Transverse colon (tissue), 4 donors: Measurements from ENCODE around the gene SDC3. TPM values are rescaled to one million over a fixed set of nuclear protein-coding genes. Genes with fewer than 3 reads are reported as not detected.
A peak's percentile ranks its signal among the peaks of the same experiment; 100 is the strongest.

Experiments
- DNase-seq: peaks from one replicate; pipeline ENCODE4 v3.0.0-alpha.2; 2019
- H3K27ac ChIP-seq, 4 donors: fragments of 200-600 bp; sonication (generic); 2 replicates each; pipeline ENCODE4 v1.5.1; 2016 to 2018; ENCODE audit warnings: inconsistent platforms in 4 of 4
- H3K27me3 ChIP-seq: fragments of 200-600 bp; sonication (generic); 2 replicates; pipeline ENCODE4 v1.5.1; 2017; ENCODE audit warnings: inconsistent platforms
- H3K36me3 ChIP-seq, 4 donors: fragments of 200-600 bp; sonication (generic); 2 replicates each; pipeline ENCODE4 v1.5.1; 2017 to 2019; ENCODE audit warnings: inconsistent platforms in 4 of 4
- H3K4me1 ChIP-seq, 4 donors: fragments of 200-600 bp; sonication (generic); 2 replicates each; pipeline ENCODE4 v1.5.1; 2017 to 2020; ENCODE audit warnings: inconsistent platforms in 4 of 4
- H3K4me3 ChIP-seq, 4 donors: fragments of 200-600 bp; sonication (generic); 1 replicate in 1 of 4; 2 replicates in 3 of 4; pipeline versions ENCODE4 v1.5.1 to v1.6.1; 2017 to 2019; ENCODE audit warnings: inconsistent platforms in 4 of 4
- H3K9me3 ChIP-seq, 2 donors: fragments of 200-600 bp; sonication (generic); 2 replicates each; pipeline ENCODE4 v1.5.1; 2017 to 2019; ENCODE audit warnings: inconsistent platforms in 2 of 2
- EP300 ChIP-seq: sonication (generic); formaldehyde crosslinking; IDR thresholded peaks from one replicate; pipeline ENCODE4 v1.6.1; 2017; ENCODE audit warnings: antibody characterized with exemption, low read depth
- POLR2A ChIP-seq: fragments of 450-650 bp; IDR thresholded peaks from one replicate; pipeline ENCODE4 v1.6.1; 2016; ENCODE audit warnings: antibody characterized with exemption, mild to moderate bottlenecking, moderate library complexity
- POLR2AphosphoS5 ChIP-seq, 3 donors: sonication (generic); formaldehyde crosslinking; IDR thresholded peaks; one replicate each; pipeline ENCODE4 v1.6.1; 2016; ENCODE audit warnings: antibody characterized with exemption in 3 of 3
- WGBS, 2 donors: methylation state at CpG; one replicate each; pipeline ENCODE4 v1.1.5; 2018; ENCODE audit warnings: low coverage in 1 of 2; 5-methylcytosine and 5-hydroxymethylcytosine counted together
- in situ Hi-C, 4 donors: fragments of 200-750 bp; cut with MboI; loops; one replicate each; pipeline versions ENCODE4 v1.15.0 to v1.15.1; 2017; ENCODE audit warnings: low sequenced_read_pairs in 3 of 4, low pct_ligation_motif_present in 1 of 4, low pct_unique_long_range_greater_than_20kb in 1 of 4
- intact Hi-C: fragments of 100-400 bp; cut with DNase I; formaldehyde crosslinking; loops from one replicate; pipeline ENCODE4 v1.15.1; 2023; ENCODE audit warnings: low total_unique reads
- total RNA-seq, 4 donors: library from RNA; depleted of rRNA; stranded (reverse); fragments of >200 nt; gene quantifications; one replicate each; pipeline ENCODE4 v1.1.0, GENCODE V29; 2016
- TF ChIP-seq, protein P1 (sequence below), 5 experiments: fragments of 200-600 bp in 3 of 5; fragments of 450-650 bp in 2 of 5; sonication (generic) in 3 of 5; IDR thresholded peaks; 1 replicate in 2 of 5; 2 replicates in 3 of 5; pipeline ENCODE4 v1.5.1; 2016 to 2017; ENCODE audit warnings: antibody characterized with exemption in 5 of 5, inconsistent platforms in 3 of 5, mild to moderate bottlenecking in 2 of 5, moderate library complexity in 1 of 5

SDC3 gene
- total RNA-seq, 4 donors from 2014 or later = 7.9 to 35.4 (median 10.1) TPM

DNA sequence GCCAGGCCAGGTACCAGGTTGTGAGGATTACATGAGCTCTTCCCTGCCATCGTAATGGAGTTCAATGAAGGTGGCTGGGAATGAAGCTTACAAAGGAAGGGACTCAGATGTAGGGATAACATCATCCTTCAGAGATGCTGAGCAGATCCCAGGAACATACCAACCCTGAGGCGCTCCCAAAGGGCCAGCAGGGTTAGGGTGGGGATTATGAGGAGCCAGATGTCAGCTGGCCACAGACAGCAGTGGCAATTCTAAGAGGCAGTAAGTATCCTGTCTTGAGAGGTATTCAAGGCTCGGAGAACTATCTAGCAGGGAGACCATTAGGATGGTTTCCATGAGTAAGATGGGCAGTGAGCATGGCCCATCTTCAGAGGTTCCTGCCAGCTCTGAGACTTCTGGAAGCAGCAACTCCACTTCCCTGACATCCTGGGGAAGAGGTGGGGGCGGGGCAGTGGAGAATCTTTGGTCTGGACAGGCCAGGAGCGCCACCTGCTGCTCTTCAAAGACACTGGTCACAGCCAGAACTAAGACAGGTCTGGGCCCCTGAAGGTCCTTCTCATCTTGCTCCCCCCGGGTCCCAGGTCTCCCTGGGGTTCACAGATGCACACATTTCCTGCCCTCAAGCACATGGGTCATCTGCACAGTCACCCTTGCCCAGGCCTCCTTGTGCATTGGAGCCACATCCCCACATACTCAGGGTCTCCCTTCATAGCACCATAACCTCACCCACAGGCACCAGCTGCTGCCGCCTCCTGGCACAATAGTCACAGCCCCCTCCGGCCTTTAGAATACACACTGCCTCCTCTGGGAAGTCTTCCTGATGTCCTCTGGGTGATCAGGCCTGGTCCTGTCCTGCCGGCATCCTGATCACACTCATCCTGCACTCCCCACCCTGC, 2.7 kb upstream of the SDC3 start:
- no peaks in the 10 kb centered on the region for H3K9me3 ChIP-seq
- peak overlapping the region in 3 of 4 donors; percentile 26 to 58 (median 27) for H3K27ac ChIP-seq
- DNase-seq = peak; percentile 90
- no peaks in the 10 kb centered on the region for H3K36me3 ChIP-seq
- peaks cover 5% of the 10 kb centered on the region for H3K27me3 ChIP-seq
- peaks cover 9 to 33% (median 19%) of the 10 kb centered on the region in 4 donors for H3K4me1 ChIP-seq
- H3K4me3 ChIP-seq = no peak overlapping the region
- intact Hi-C loops (loop anchor here (1.0 to 5.0 kb wide), 2 partner anchors 109 to 129 kb away; no protein-coding TSS in a partner anchor), in situ Hi-C loops (loop anchor here (5.0 to 10.0 kb wide), 4 partner anchors 109 to 197 kb away; partner anchors contain the start of gene MATN1 (in 1 of the 4))
- TF ChIP-seq EP300 = no peak
- TF ChIP-seq, protein P1, sequence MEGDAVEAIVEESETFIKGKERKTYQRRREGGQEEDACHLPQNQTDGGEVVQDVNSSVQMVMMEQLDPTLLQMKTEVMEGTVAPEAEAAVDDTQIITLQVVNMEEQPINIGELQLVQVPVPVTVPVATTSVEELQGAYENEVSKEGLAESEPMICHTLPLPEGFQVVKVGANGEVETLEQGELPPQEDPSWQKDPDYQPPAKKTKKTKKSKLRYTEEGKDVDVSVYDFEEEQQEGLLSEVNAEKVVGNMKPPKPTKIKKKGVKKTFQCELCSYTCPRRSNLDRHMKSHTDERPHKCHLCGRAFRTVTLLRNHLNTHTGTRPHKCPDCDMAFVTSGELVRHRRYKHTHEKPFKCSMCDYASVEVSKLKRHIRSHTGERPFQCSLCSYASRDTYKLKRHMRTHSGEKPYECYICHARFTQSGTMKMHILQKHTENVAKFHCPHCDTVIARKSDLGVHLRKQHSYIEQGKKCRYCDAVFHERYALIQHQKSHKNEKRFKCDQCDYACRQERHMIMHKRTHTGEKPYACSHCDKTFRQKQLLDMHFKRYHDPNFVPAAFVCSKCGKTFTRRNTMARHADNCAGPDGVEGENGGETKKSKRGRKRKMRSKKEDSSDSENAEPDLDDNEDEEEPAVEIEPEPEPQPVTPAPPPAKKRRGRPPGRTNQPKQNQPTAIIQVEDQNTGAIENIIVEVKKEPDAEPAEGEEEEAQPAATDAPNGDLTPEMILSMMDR (IDR thresholded peaks at IDR 0.05) = peak; percentile 81 to 93 (median 84)
- WGBS, 2 donors = 39% methylated on average over 9 of the region's 9 CpGs; no CpG with 5 or more reads in 1 of the 2 donors

DNA sequence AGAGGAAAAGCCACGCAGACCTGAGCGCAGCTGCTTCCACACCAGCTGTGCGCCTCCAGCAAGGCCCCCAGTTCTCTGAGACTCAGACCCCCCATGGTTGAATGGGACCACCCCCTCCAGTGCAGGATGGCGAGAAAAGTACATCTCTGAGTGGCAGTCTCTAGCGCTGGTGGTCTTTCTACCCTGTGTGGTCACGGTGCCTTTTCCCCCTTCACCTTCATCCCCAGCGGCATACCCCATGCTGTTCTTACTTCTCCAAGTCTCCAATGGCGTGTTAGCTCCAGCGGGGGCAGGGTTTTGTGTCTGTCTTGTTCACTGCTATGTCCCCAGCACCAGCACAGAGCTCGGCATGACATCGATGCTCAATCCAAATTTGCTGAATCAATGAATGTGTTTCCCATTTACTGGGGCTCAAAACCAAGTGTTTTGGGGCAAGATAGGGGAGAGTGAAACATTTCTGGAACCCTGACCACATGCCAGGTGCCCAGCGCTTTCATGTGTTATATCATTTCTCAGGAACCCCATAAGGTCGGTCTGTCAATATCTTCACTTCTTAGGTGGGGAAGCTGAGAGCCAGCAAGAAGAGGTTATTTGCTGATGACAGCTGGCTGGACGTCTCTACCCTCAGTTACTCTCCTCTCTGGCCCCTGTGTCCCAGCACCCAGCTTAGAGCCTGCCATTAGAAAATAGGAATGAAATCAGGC, 959 bp upstream of the SDC3 start:
- Histone ChIP-seq H3K36me3 (no peaks in the 10 kb centered on the region), H3K4me1 (peaks cover 9 to 39% (median 22%) of the 10 kb centered on the region in 4 donors), H3K4me3 (peak overlapping the region in 2 of 4 donors; percentile 45 to 58), H3K27me3 (peaks cover 5% of the 10 kb centered on the region), H3K9me3 (no peaks in the 10 kb centered on the region), H3K27ac (peak overlapping the region; percentile 71 to 81 (median 75))
- in situ Hi-C loops (loop anchor here (5.0 to 10.0 kb wide), 4 partner anchors 107 to 195 kb away; partner anchors contain the start of gene MATN1 (in 1 of the 4)), intact Hi-C loops (loop anchor here (5.0 kb wide), 1 partner anchor 127 kb away; no protein-coding TSS in a partner anchor)
- 34 to 61% methylated on average over 4 to 14 of the region's 14 CpGs for WGBS, 2 donors
- no peak for TF ChIP-seq EP300
- no peak for TF ChIP-seq POLR2A
- TF ChIP-seq, protein P1 (IDR thresholded peaks at IDR 0.05) = no peak
- no peak for TF ChIP-seq POLR2AphosphoS5 (IDR thresholded peaks at IDR 0.05)
- DNase-seq = peak; percentile 20

DNA sequence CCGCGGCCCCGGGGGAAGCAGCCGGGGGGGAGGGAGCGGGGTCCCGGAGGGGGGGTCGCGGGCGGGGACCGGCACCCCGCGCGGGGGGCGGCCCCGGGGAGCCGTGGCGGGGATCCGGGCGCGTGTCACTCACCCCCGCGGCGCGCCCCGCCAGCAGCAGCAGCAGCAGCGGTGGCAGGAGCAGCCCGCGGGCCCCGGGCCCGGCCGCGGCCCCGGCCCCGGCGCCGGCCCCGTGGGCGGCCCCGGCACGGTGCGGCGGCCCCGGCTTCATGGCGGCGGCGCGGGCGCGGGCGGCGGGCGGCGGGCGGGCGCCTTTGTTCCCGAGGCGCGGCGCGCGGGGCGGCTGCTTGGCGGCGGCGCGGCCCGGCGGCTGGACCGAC, 252 bp downstream of the SDC3 start:
- Histone ChIP-seq H3K36me3 (no peaks in the 10 kb centered on the region), H3K27me3 (peaks cover 5% of the 10 kb centered on the region), H3K9me3 (no peaks in the 10 kb centered on the region), H3K4me3 (peak overlapping the region; percentile 30 to 53 (median 46)), H3K4me1 (peaks cover 9 to 44% (median 24%) of the 10 kb centered on the region in 4 donors), H3K27ac (peak overlapping the region; percentile 63 to 85 (median 76))
- intact Hi-C loops (no loop called here), in situ Hi-C loops (no loop called here)
- no peak for TF ChIP-seq POLR2A
- no peak for TF ChIP-seq POLR2AphosphoS5 (IDR thresholded peaks at IDR 0.05)
- TF ChIP-seq, protein P1 (IDR thresholded peaks at IDR 0.05) = no peak
- no peak for TF ChIP-seq EP300
- WGBS, 2 donors = 0% methylated on average over 6 of the region's 69 CpGs; no CpG with 5 or more reads in 1 of the 2 donors
- DNase-seq = no peak
